Right lobe of liver (tissue), 6 donors: ENCODE data around the gene DLG1. TPM values are rescaled to one million over a fixed set of nuclear protein-coding genes. Genes with fewer than 3 reads are reported as not detected.

Source experiments
- ATAC-seq, 4 donors: fragments of 200-7000 bp; cut with Tn5 transposase; one replicate each; pipeline ENCODE4 v1.9.1; 2020; ENCODE audit warnings: mild to moderate bottlenecking in 4 of 4, moderate library complexity in 4 of 4
- DNase-seq, 3 donors: peaks; one replicate each; pipeline ENCODE4 v3.0.0-alpha.2; 2020
- H3K27ac ChIP-seq, 3 donors: fragments of 200-600 bp; one replicate each; pipeline ENCODE4 v1.8.0; 2022
- H3K27me3 ChIP-seq, 2 donors: fragments of 200-600 bp; one replicate each; pipeline ENCODE4 v1.8.0; 2022
- H3K36me3 ChIP-seq, 4 donors: fragments of 200-600 bp; sonication (generic) in 1 of 4; one replicate each; pipeline versions ENCODE4 v1.5.1 to v1.8.0; 2017 to 2022; ENCODE audit warnings: control low read depth in 1 of 4
- H3K4me1 ChIP-seq, 4 donors: fragments of 200-600 bp; sonication (generic) in 1 of 4; one replicate each; pipeline versions ENCODE4 v1.5.1 to v1.8.0; 2017 to 2022; ENCODE audit warnings: control low read depth in 1 of 4
- H3K4me3 ChIP-seq, 3 donors: fragments of 200-600 bp; one replicate each; pipeline ENCODE4 v1.8.0; 2022
- H3K9me3 ChIP-seq, 4 donors: fragments of 200-600 bp; sonication (generic) in 1 of 4; one replicate each; pipeline versions ENCODE4 v1.5.1 to v1.8.0; 2017 to 2022; ENCODE audit warnings: control low read depth in 1 of 4
- CTCF ChIP-seq, 4 donors: fragments of 200-600 bp in 3 of 4; fragments of 450-650 bp in 1 of 4; IDR thresholded peaks; one replicate each; pipeline versions ENCODE4 v1.5.1 to v1.8.0; 2016 to 2022; ENCODE audit warnings: antibody characterized with exemption in 4 of 4, mild to moderate bottlenecking in 2 of 4
- POLR2A ChIP-seq: fragments of 450-650 bp; IDR thresholded peaks from one replicate; pipeline ENCODE4 v1.6.1; 2017; ENCODE audit warnings: antibody characterized with exemption, mild to moderate bottlenecking
- WGBS: methylation state at CpG from one replicate; pipeline ENCODE4 v1.1.6; 2018; ENCODE audit warnings: low coverage, low lambda C conversion rate; ENCODE audit not compliant: insufficient coverage; ENCODE audit errors: missing lambda C conversion rate; 5-methylcytosine and 5-hydroxymethylcytosine counted together
- intact Hi-C, 2 donors: fragments of 100-400 bp; cut with DNase I; formaldehyde crosslinking; loops; one replicate each; pipeline versions ENCODE4 v1.11.2 to v1.14.1; 2022
- microRNA-seq, 2 donors: library from miRNA; unstranded; fragments of <30 nt; microRNA quantifications; one replicate each; pipeline ENCODE4, GENCODE V29; 2019 to 2020
- small RNA-seq, 2 experiments: library from RNA; depleted of rRNA; stranded (forward); fragments of <200 nt; gene quantifications; one replicate each; pipeline ENCODE3, GENCODE V24; 2016
- total RNA-seq, 6 experiments: library from RNA; depleted of rRNA in 2 of 6; stranded (reverse); fragments of >200 nt in 2 of 6; fragmentation: NEBNext Ultra II Directional in 3 of 6; extraction: Animal tissue kit (Norgen Biotek cat#: 25700) in 3 of 6; gene quantifications; one replicate each; pipeline versions ENCODE4 v1.1.0 to v1.2.4, GENCODE V29; 2016 to 2023
- donor health status: DM: no; HTN: yes; CAD: no.
- donor health status: DM: no; HTN: no; CAD: no.
- donor health status: DM: no; HTN: no; CAD: no.
- donor health status: DM: no; HTN: yes; CAD: no.
- donor health status: DM: no; HTN: yes; CAD: no.

The DLG1 gene
- total RNA-seq, 6 experiments from 2014 or later, result 36.1 to 50.2 (median 44.2) TPM

GRCh38 chr3:196996454-196997265 is 301.8 kb downstream of the DLG1 start:
- Histone ChIP-seq H3K27ac (no peak overlapping the region), H3K4me3 (no peak overlapping the region), H3K4me1 (no peaks in the 10 kb centered on the region), H3K27me3 (no peaks in the 10 kb centered on the region), H3K36me3 (no peaks in the 10 kb centered on the region), H3K9me3 (no peaks in the 10 kb centered on the region)
- TF ChIP-seq CTCF (IDR thresholded peaks at IDR 0.05) (no peak), POLR2A (no peak)
- ATAC-seq, result peak in 1 of 4 donors; percentile 9
- WGBS, result 78% methylated on average over 12 of the region's 17 CpGs
- peak; percentile 5 to 37 (median 36) for DNase-seq
- intact Hi-C loops, result no loop called here

- intact Hi-C loops, result no loop called here
- TF ChIP-seq CTCF (IDR thresholded peaks at IDR 0.05), result no peak
- no peak for TF ChIP-seq POLR2A
Observed at GRCh38 chr3:196995646-196996355, 302.6 kb downstream of the DLG1 start.

GRCh38 chr3:196995027-196995426 is 303.4 kb downstream of the DLG1 start:
- ATAC-seq, result no peak
- Histone ChIP-seq H3K27ac (no peak overlapping the region), H3K9me3 (no peaks in the 10 kb centered on the region), H3K27me3 (no peaks in the 10 kb centered on the region), H3K36me3 (no peaks in the 10 kb centered on the region), H3K4me3 (no peak overlapping the region), H3K4me1 (no peaks in the 10 kb centered on the region)
- DNase-seq, result peak in 1 of 3 donors; percentile 23
- 89% methylated on average over 12 of the region's 19 CpGs for WGBS
- no peak for TF ChIP-seq CTCF (IDR thresholded peaks at IDR 0.05)
- no peak for TF ChIP-seq POLR2A
- intact Hi-C loops, result no loop called here

More at GRCh38 chr3:196995646-196996355, 302.6 kb downstream of the DLG1 start:
- no peaks in the 10 kb centered on the region for H3K9me3 ChIP-seq
- H3K36me3 ChIP-seq, result no peaks in the 10 kb centered on the region
- H3K27ac ChIP-seq, result no peak overlapping the region
- no peaks in the 10 kb centered on the region for H3K4me1 ChIP-seq
- DNase-seq, result peak; percentile 5 to 27 (median 27)
- H3K27me3 ChIP-seq, result no peaks in the 10 kb centered on the region
- ATAC-seq, result no peak
- 68% methylated on average over 5 of the region's 14 CpGs for WGBS
- H3K4me3 ChIP-seq, result no peak overlapping the region

GRCh38 chr3:196994056-196994455 is 304.4 kb downstream of the DLG1 start:
- TF ChIP-seq POLR2A (no peak), CTCF (IDR thresholded peaks at IDR 0.05) (no peak)
- H3K4me3 ChIP-seq, result no peak overlapping the region
- no peaks in the 10 kb centered on the region for H3K27me3 ChIP-seq
- 76% methylated on average over 10 of the region's 16 CpGs for WGBS
- no peak overlapping the region for H3K27ac ChIP-seq
- no peaks in the 10 kb centered on the region for H3K36me3 ChIP-seq
- no peaks in the 10 kb centered on the region for H3K9me3 ChIP-seq
- ATAC-seq (no peak), DNase-seq (peak in 2 of 3 donors; percentile 18 to 33)
- intact Hi-C loops, result no loop called here
- H3K4me1 ChIP-seq, result no peaks in the 10 kb centered on the region

Small RNA genes lying within 50 kb of the gene (microRNA-seq; reads per million reads assigned to microRNA genes)
- 0 reads per million in 2 donors for gene MIR4797

Small RNA genes lying within 50 kb of the gene (small RNA-seq; reads per million reads assigned to genes)
- gene MIR4797, result 0 reads per million in 2 experiments
